ENCODE measurements around the gene ZNF747. TPM values are rescaled to one million over a fixed set of nuclear protein-coding genes. Genes with fewer than 3 reads are reported as not detected.

Gene ZNF747
- total RNA-seq, 1 experiment from 2014 or later, result 10.9 TPM

DNA sequence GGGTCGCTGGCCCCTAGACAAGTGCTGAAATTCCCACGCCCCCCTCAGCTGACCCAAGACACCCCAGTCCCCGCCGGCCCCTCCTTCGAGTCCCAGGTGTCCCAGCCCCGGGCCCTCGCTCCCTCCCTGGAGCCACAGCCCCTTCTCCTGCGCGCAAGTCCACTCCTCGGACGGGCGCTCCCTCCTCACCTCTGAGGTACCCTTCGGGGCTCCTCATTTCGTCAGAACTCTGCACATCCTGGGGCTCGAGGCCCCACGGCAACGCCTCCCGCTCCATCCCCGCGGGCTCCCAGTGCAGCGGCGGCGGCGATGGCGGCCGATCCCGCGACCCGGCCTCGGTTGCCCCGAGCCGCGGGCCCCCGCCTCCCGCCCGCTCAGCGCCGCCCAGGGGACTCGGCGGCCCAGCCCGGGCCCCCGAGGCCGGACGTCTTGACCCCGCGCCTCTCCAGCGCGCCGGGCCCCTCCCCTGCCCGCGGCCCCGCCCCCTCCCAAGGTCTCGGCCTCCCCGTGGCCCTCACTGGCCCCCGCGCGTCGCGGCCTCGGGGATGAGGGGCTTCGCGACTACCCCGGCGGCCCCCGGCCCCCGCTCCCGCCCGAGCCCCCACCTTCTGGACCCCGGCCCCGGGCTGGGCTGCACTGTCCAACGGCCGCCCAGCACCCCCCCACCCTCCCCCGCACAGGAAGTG is 8.4 kb downstream of the ZNF747 start, which contains the start of gene ZNF768:
ZNF768 (minus strand) TSS at position 430 of the 686 bp plus-strand sequence; CDS start at position 277, 153 bp downstream.
- peak within 1 kb of the TSS; percentile 97 for H3K27ac ChIP-seq (ENCODE audit: low read length)
- ATAC-seq (peak; percentile 56), DNase-seq (ENCODE audit: low read depth, low spot score) (no peak)
- no peaks in the 10 kb centered on the region for H3K27me3 ChIP-seq (ENCODE audit: control insufficient read depth, insufficient read depth, low read length)
- in situ Hi-C loops (cut with HindIII; ENCODE audit: low pct_unique_long_range_greater_than_20kb, low sequenced_read_pairs), result no loop called here
- H3K36me3 ChIP-seq (ENCODE audit: control insufficient read depth, insufficient read depth, low read length), result no peaks in the 10 kb centered on the region
- POLR2A ChIA-PET, result no interaction called here
- TF ChIP-seq TCF7L2 (IDR thresholded peaks at IDR 0.05; ENCODE audit: low read depth, low read length) (no peak), POLR2AphosphoS5 (IDR thresholded peaks at IDR 0.05; ENCODE audit: low read depth, low read length) (no peak), SIN3A (IDR thresholded peaks at IDR 0.05; ENCODE audit: borderline replicate concordance, insufficient read depth, low read depth, low read length) (no peak; the same call in 1 of the 2 replicates)
- TF ChIP-seq, protein P1, sequence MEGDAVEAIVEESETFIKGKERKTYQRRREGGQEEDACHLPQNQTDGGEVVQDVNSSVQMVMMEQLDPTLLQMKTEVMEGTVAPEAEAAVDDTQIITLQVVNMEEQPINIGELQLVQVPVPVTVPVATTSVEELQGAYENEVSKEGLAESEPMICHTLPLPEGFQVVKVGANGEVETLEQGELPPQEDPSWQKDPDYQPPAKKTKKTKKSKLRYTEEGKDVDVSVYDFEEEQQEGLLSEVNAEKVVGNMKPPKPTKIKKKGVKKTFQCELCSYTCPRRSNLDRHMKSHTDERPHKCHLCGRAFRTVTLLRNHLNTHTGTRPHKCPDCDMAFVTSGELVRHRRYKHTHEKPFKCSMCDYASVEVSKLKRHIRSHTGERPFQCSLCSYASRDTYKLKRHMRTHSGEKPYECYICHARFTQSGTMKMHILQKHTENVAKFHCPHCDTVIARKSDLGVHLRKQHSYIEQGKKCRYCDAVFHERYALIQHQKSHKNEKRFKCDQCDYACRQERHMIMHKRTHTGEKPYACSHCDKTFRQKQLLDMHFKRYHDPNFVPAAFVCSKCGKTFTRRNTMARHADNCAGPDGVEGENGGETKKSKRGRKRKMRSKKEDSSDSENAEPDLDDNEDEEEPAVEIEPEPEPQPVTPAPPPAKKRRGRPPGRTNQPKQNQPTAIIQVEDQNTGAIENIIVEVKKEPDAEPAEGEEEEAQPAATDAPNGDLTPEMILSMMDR (IDR thresholded peaks at IDR 0.05), result no peak
- TF ChIP-seq, protein P2, sequence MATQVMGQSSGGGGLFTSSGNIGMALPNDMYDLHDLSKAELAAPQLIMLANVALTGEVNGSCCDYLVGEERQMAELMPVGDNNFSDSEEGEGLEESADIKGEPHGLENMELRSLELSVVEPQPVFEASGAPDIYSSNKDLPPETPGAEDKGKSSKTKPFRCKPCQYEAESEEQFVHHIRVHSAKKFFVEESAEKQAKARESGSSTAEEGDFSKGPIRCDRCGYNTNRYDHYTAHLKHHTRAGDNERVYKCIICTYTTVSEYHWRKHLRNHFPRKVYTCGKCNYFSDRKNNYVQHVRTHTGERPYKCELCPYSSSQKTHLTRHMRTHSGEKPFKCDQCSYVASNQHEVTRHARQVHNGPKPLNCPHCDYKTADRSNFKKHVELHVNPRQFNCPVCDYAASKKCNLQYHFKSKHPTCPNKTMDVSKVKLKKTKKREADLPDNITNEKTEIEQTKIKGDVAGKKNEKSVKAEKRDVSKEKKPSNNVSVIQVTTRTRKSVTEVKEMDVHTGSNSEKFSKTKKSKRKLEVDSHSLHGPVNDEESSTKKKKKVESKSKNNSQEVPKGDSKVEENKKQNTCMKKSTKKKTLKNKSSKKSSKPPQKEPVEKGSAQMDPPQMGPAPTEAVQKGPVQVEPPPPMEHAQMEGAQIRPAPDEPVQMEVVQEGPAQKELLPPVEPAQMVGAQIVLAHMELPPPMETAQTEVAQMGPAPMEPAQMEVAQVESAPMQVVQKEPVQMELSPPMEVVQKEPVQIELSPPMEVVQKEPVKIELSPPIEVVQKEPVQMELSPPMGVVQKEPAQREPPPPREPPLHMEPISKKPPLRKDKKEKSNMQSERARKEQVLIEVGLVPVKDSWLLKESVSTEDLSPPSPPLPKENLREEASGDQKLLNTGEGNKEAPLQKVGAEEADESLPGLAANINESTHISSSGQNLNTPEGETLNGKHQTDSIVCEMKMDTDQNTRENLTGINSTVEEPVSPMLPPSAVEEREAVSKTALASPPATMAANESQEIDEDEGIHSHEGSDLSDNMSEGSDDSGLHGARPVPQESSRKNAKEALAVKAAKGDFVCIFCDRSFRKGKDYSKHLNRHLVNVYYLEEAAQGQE (IDR thresholded peaks at IDR 0.05; ENCODE audit: insufficient read depth in 1 of 2, low read depth in 2 of 2, low read length in 1 of 2), result peak in 1 of 2 experiments; percentile 60; a peak in 1 of 4 replicates
- intact Hi-C loops (cut with micrococcal nuclease; ENCODE audit: unreplicated experiment), result loop anchor here (10.0 kb wide), 1 partner anchor 81 kb away; the partner anchor contains the start of gene SEPHS2
- BruUV-seq (replicated peaks), result no TSS peak
- H3K9me3 ChIP-seq (ENCODE audit: control insufficient read depth, insufficient read depth, low read depth, low read length), result no peaks in the 10 kb centered on the region
- H3K4me3 ChIP-seq (ENCODE audit: low read depth in 2 of 2, low read length in 2 of 2), result peak within 1 kb of the TSS; percentile 69 to 74
- CTCF ChIA-PET, result interaction anchor here (0.6 to 1.0 kb wide), 2 partner anchors 97 to 1003 kb away, joined by 3 read pairs; partner anchors contain the start of gene DCTPP1
- H3K4me1 ChIP-seq (ENCODE audit: control insufficient read depth, insufficient read depth, low read length), result peaks cover 17% of the 10 kb centered on the region

DNA sequence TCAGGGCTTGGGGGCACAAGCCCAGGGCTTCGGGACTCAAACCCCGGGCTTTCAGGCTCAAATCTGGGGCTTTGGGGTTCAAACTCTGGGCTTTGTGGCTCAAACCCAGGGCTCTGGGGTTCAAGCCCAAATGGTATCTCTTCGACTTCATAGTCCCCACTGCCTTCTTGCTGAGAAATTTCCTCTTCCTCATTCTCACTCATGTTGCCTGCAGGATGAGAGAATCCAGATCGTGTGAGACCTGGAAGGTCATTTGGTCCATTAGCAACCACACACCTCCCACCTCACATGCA is 8.9 kb downstream of the ZNF747 start:
- H3K27ac ChIP-seq (ENCODE audit: low read length), result peak overlapping the region; percentile 85
- H3K4me3 ChIP-seq (ENCODE audit: low read depth in 2 of 2, low read length in 2 of 2), result peak overlapping the region; percentile 69 to 74
- in situ Hi-C loops (cut with HindIII; ENCODE audit: low pct_unique_long_range_greater_than_20kb, low sequenced_read_pairs) (no loop called here), intact Hi-C loops (cut with micrococcal nuclease; ENCODE audit: unreplicated experiment) (loop anchor here (10.0 kb wide), 1 partner anchor 81 kb away; the partner anchor contains the start of gene SEPHS2)
- no peak for ATAC-seq
- H3K4me1 ChIP-seq (ENCODE audit: control insufficient read depth, insufficient read depth, low read length), result peaks cover 17% of the 10 kb centered on the region
- no peaks in the 10 kb centered on the region for H3K27me3 ChIP-seq (ENCODE audit: control insufficient read depth, insufficient read depth, low read length)
- TF ChIP-seq POLR2AphosphoS5 (IDR thresholded peaks at IDR 0.05; ENCODE audit: low read depth, low read length), result no peak
- TF ChIP-seq, protein P1 (IDR thresholded peaks at IDR 0.05), result no peak
- TF ChIP-seq, protein P2 (IDR thresholded peaks at IDR 0.05; ENCODE audit: insufficient read depth in 1 of 2, low read depth in 2 of 2, low read length in 1 of 2), result no peak
- no peak for TF ChIP-seq TCF7L2 (IDR thresholded peaks at IDR 0.05; ENCODE audit: low read depth, low read length)
- TF ChIP-seq SIN3A (IDR thresholded peaks at IDR 0.05; ENCODE audit: borderline replicate concordance, insufficient read depth, low read depth, low read length), result no peak
- no peaks in the 10 kb centered on the region for H3K9me3 ChIP-seq (ENCODE audit: control insufficient read depth, insufficient read depth, low read depth, low read length)
- ChIA-PET POLR2A (no interaction called here), CTCF (interaction anchor here (0.6 to 1.0 kb wide), 2 partner anchors 96 to 1003 kb away, joined by 3 read pairs; partner anchors contain the start of gene DCTPP1)
- BruUV-seq (replicated peaks), result TSS peak; percentile 91
- H3K36me3 ChIP-seq (ENCODE audit: control insufficient read depth, insufficient read depth, low read length), result no peaks in the 10 kb centered on the region
- no peak for DNase-seq (ENCODE audit: low read depth, low spot score)
